Mesenchymal stem cell (in vitro differentiated cells and primary cell): ENCODE measurements around the gene VHLL.
"Not testable (repeated sequence)": the region's sequence is repeated elsewhere in the genome, so short reads cannot be mapped to it uniquely, and the experiment has no call there.

Experiments
- DNase-seq: peaks from one replicate; pipeline ENCODE4 v3.0.0-alpha.2; 2013
- H2AFZ ChIP-seq: one replicate; pipeline ENCODE4 v1.6.1; 2013; ENCODE audit warnings: low read depth, mild to moderate bottlenecking, control low read depth, inconsistent platforms, low read length, moderate library complexity
- H2AK5ac ChIP-seq: 2 replicates; pipeline ENCODE4 v1.6.1; 2013; ENCODE audit warnings: low read length, moderate library complexity, mild to moderate bottlenecking, inconsistent platforms; ENCODE audit not compliant: severe bottlenecking
- H2BK120ac ChIP-seq: one replicate; pipeline ENCODE4 v1.6.1; 2013; ENCODE audit warnings: low read depth, mild to moderate bottlenecking, inconsistent platforms, low read length, moderate library complexity
- H2BK12ac ChIP-seq, 2 experiments: one replicate each; pipeline ENCODE4 v1.6.1; 2013; ENCODE audit warnings: inconsistent platforms in 2 of 2, low read length in 2 of 2, mild to moderate bottlenecking in 2 of 2, moderate library complexity in 2 of 2, control low read depth in 1 of 2
- H2BK15ac ChIP-seq: one replicate; pipeline ENCODE4 v1.6.1; 2013; ENCODE audit warnings: mild to moderate bottlenecking, low read depth, inconsistent platforms; ENCODE audit not compliant: poor library complexity, severe bottlenecking
- H2BK5ac ChIP-seq: 2 replicates; pipeline ENCODE4 v1.6.1; 2013; ENCODE audit warnings: low read depth, mild to moderate bottlenecking, low read length, control low read depth, inconsistent platforms; ENCODE audit not compliant: poor library complexity, severe bottlenecking
- H3K14ac ChIP-seq, 2 experiments: one replicate each; pipeline ENCODE4 v1.6.1; 2013; ENCODE audit warnings: inconsistent platforms in 2 of 2, low read length in 2 of 2, control low read depth in 1 of 2, mild to moderate bottlenecking in 1 of 2, moderate library complexity in 1 of 2
- H3K18ac ChIP-seq, 2 experiments: one replicate each; pipeline ENCODE4 v1.6.1; 2013; ENCODE audit warnings: inconsistent platforms in 2 of 2, low read length in 2 of 2, control low read depth in 1 of 2, low read depth in 1 of 2, mild to moderate bottlenecking in 1 of 2
- H3K23ac ChIP-seq, 2 experiments: one replicate each; pipeline ENCODE4 v1.6.1; 2013; ENCODE audit warnings: inconsistent platforms in 2 of 2, low read length in 2 of 2, mild to moderate bottlenecking in 2 of 2, moderate library complexity in 2 of 2, control low read depth in 1 of 2
- H3K27ac ChIP-seq: 2 replicates; pipeline ENCODE4 v1.5.1; 2013; ENCODE audit warnings: mild to moderate bottlenecking, moderate library complexity, low read length, control low read depth, inconsistent platforms; ENCODE audit not compliant: poor library complexity, severe bottlenecking
- H3K27me3 ChIP-seq, 2 experiments: 2 replicates each; pipeline versions ENCODE4 v1.6.1 to v1.7.0; 2013; ENCODE audit warnings: low read length in 2 of 2, mild to moderate bottlenecking in 2 of 2, moderate library complexity in 2 of 2, control low read depth in 1 of 2, inconsistent platforms in 1 of 2; ENCODE audit not compliant: control insufficient read depth in 1 of 2, insufficient read depth in 1 of 2
- H3K36me3 ChIP-seq, 2 experiments: 2 replicates each; pipeline versions ENCODE4 v1.6.1 to v1.7.0; 2013; ENCODE audit warnings: low read length in 2 of 2, control low read depth in 1 of 2, inconsistent platforms in 1 of 2, low read depth in 1 of 2, mild to moderate bottlenecking in 1 of 2; ENCODE audit not compliant: insufficient read depth in 2 of 2, control insufficient read depth in 1 of 2
- H3K4ac ChIP-seq, 2 experiments: one replicate each; pipeline ENCODE4 v1.6.1; 2013; ENCODE audit warnings: inconsistent platforms in 2 of 2, low read length in 2 of 2, mild to moderate bottlenecking in 2 of 2, moderate library complexity in 2 of 2, control low read depth in 1 of 2, low read depth in 1 of 2
- H3K4me1 ChIP-seq: 2 replicates; pipeline ENCODE4 v1.6.1; 2013; ENCODE audit warnings: low read depth, low read length, control low read depth; ENCODE audit not compliant: control insufficient read depth, insufficient read depth
- H3K4me2 ChIP-seq: 2 replicates; pipeline ENCODE4 v1.6.1; 2013; ENCODE audit warnings: low read length, mild to moderate bottlenecking, inconsistent platforms; ENCODE audit not compliant: poor library complexity, severe bottlenecking
- H3K4me3 ChIP-seq, 2 experiments: 2 replicates each; pipeline versions ENCODE4 v1.5.1 to v1.7.0; 2013; ENCODE audit warnings: low read length in 2 of 2, mild to moderate bottlenecking in 2 of 2, control low read depth in 1 of 2, low read depth in 1 of 2; ENCODE audit not compliant: insufficient read depth in 1 of 2
- H3K79me1 ChIP-seq: replicated peaks from 2 replicates; pipeline ENCODE4 v1.6.1; 2013; ENCODE audit warnings: mild to moderate bottlenecking, control low read depth, low read length, inconsistent platforms; ENCODE audit not compliant: poor library complexity, severe bottlenecking
- H3K9ac ChIP-seq: 2 replicates; pipeline ENCODE4 v1.7.0; 2013; ENCODE audit warnings: mild to moderate bottlenecking, low read length, moderate library complexity
- H3K9me3 ChIP-seq: 2 replicates; pipeline ENCODE4 v1.7.0; 2013; ENCODE audit warnings: mild to moderate bottlenecking, low read length; ENCODE audit not compliant: control insufficient read depth
- H4K8ac ChIP-seq: one replicate; pipeline ENCODE4 v1.6.1; 2013; ENCODE audit warnings: inconsistent platforms, mild to moderate bottlenecking, low read length, moderate library complexity
- H4K91ac ChIP-seq: one replicate; pipeline ENCODE4 v1.6.1; 2013; ENCODE audit warnings: mild to moderate bottlenecking, low read length, inconsistent platforms
- WGBS: methylation state at CpG from one replicate; pipeline ENCODE4 v1.1.7; 2013; ENCODE audit warnings: mixed read lengths; 5-methylcytosine and 5-hydroxymethylcytosine counted together

Gene VHLL

GRCh38 chr1:156337052-156337887 is 38.2 kb upstream of the VHLL start:
- peak; percentile 56 for DNase-seq

DNA sequence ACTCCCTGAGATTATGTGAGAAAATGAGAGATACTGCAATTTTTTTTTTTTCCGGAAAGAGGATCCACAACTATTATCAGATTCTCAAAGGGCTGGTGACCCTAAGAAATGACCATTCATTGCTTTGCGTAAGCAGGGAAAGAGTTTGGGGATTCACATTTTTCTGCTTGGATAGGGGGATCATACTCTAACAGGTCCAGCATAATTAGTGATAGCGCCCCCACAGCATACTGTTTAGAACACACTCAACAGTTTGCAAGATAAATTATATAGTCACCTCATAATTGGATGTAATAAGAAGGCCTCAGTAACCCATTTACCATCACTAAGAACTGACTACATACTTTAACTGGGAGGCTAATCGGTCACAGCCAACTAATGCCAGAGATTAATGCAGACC is 37.1 kb upstream of the VHLL start:
- Histone ChIP-seq H3K14ac (no peak overlapping the region), H3K9me3 (no peaks in the 10 kb centered on the region), H2AK5ac (no peak overlapping the region), H2BK120ac (no peak overlapping the region), H3K4ac (no peak overlapping the region), H3K79me1 (peaks cover 2% of the 10 kb centered on the region), H3K36me3 (peaks cover 17 to 44% of the 10 kb centered on the region in 2 experiments), H3K18ac (no peak overlapping the region), H3K27ac (no peak overlapping the region), H3K23ac (no peak overlapping the region), H3K9ac (peak overlapping the region; percentile 93), H4K91ac (no peak overlapping the region), H2AFZ (no peak overlapping the region), H3K27me3 (no peaks in the 10 kb centered on the region), H4K8ac (no peak overlapping the region), H3K4me1 (peaks cover 2% of the 10 kb centered on the region), H2BK15ac (no peak overlapping the region), H3K4me3 (peak overlapping the region in 1 of 2 experiments; percentile 83), H3K4me2 (peak overlapping the region; percentile 47), H2BK12ac (no peak overlapping the region), H2BK5ac (no peak overlapping the region)
- WGBS: 82% methylated on average over 4 of the region's 4 CpGs
- no peak for DNase-seq

More at GRCh38 chr1:156337052-156337887, 38.2 kb upstream of the VHLL start:
- Histone ChIP-seq H3K9me3 (no peaks in the 10 kb centered on the region), H3K4ac (peak overlapping the region in 1 of 2 experiments; percentile 62), H4K8ac (peak overlapping the region; percentile 9), H2BK12ac (no peak overlapping the region), H3K23ac (no peak overlapping the region), H3K36me3 (peaks cover 9 to 34% of the 10 kb centered on the region in 2 experiments), H3K27me3 (no peaks in the 10 kb centered on the region), H2BK5ac (peak overlapping the region; percentile 8), H3K18ac (peak overlapping the region in 1 of 2 experiments; percentile 79), H3K9ac (peak overlapping the region; percentile 93), H2BK15ac (no peak overlapping the region), H3K14ac (peak overlapping the region in 1 of 2 experiments; percentile 30), H4K91ac (no peak overlapping the region), H3K4me2 (peak overlapping the region; percentile 65), H3K4me3 (peak overlapping the region; percentile 74 to 83), H3K79me1 (peaks cover 2% of the 10 kb centered on the region), H2AFZ (no peak overlapping the region), H3K4me1 (peaks cover 2% of the 10 kb centered on the region), H2BK120ac (no peak overlapping the region), H2AK5ac (no peak overlapping the region), H3K27ac (peak overlapping the region; percentile 76)
- 46% methylated on average over 28 of the region's 34 CpGs for WGBS

- peak; percentile 26 for DNase-seq
- not testable (repeated sequence) for H3K4me2 ChIP-seq, H3K27ac ChIP-seq, H3K9me3 ChIP-seq, H4K91ac ChIP-seq, H2AK5ac ChIP-seq, H3K4ac ChIP-seq, H3K4me3 ChIP-seq, H3K18ac ChIP-seq, H2AFZ ChIP-seq, H2BK15ac ChIP-seq, H3K9ac ChIP-seq, H2BK12ac ChIP-seq, H4K8ac ChIP-seq, H3K4me1 ChIP-seq, H3K23ac ChIP-seq, H3K27me3 ChIP-seq, H2BK120ac ChIP-seq, H3K14ac ChIP-seq, H2BK5ac ChIP-seq
- peaks cover 65 to 77% of the 10 kb centered on the region in 2 experiments for H3K36me3 ChIP-seq
- WGBS: 94% methylated on average over 7 of the region's 9 CpGs
- peaks cover 17% of the 10 kb centered on the region for H3K79me1 ChIP-seq
Observed at GRCh38 chr1:156323179-156323578, 24.1 kb upstream of the VHLL start.

- WGBS: 69% methylated on average over 2 of the region's 3 CpGs
- H3K9ac ChIP-seq: no peak overlapping the region
- no peaks in the 10 kb centered on the region for H3K4me1 ChIP-seq
- no peak overlapping the region for H3K27ac ChIP-seq
- DNase-seq: peak; percentile 20
- no peak overlapping the region for H3K23ac ChIP-seq
- H3K36me3 ChIP-seq: peaks cover 73 to 89% of the 10 kb centered on the region in 2 experiments
- H2AK5ac ChIP-seq: no peak overlapping the region
- H2BK120ac ChIP-seq: no peak overlapping the region
- no peak overlapping the region for H4K91ac ChIP-seq
- H3K27me3 ChIP-seq: no peaks in the 10 kb centered on the region
- H2BK5ac ChIP-seq: no peak overlapping the region
- no peaks in the 10 kb centered on the region for H3K9me3 ChIP-seq
- no peak overlapping the region for H3K4me2 ChIP-seq
- H2AFZ ChIP-seq: no peak overlapping the region
- H3K79me1 ChIP-seq: peaks cover 23% of the 10 kb centered on the region
- H3K18ac ChIP-seq: no peak overlapping the region
- no peak overlapping the region for H4K8ac ChIP-seq
- no peak overlapping the region for H3K14ac ChIP-seq
- H3K4ac ChIP-seq: no peak overlapping the region
- no peak overlapping the region for H3K4me3 ChIP-seq
- no peak overlapping the region for H2BK15ac ChIP-seq
- H2BK12ac ChIP-seq: no peak overlapping the region
Observed at GRCh38 chr1:156320560-156320959, 21.5 kb upstream of the VHLL start.
